HK-2 (cell line): ENCODE measurements around the gene CCDC182.

ENCODE experiments used
- DNase-seq: peaks from one replicate; pipeline ENCODE4 v3.0.0-alpha.2; 2018; ENCODE audit not compliant: unreplicated experiment

Gene CCDC182

DNA sequence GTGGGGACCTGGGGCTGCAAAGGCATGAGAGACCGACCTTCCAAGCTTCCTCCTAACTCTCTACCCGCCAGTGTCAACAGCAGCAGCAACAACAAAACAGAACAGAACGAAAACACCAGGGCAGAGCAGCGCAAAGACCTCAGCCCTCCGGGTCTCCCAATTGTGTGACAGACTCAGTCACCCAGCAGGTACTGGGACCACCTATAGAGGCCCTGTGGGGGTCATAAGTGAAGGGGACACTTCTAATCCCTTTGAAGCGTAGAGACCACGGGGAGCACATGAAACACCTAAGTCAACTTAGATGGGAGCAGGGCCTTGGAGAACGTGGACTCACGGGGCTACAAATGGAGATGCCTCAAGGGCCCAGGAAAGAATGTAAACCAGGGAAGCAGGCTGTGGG lies 12.6 kb upstream of the CCDC182 start:
- DNase-seq, result no peak

DNA sequence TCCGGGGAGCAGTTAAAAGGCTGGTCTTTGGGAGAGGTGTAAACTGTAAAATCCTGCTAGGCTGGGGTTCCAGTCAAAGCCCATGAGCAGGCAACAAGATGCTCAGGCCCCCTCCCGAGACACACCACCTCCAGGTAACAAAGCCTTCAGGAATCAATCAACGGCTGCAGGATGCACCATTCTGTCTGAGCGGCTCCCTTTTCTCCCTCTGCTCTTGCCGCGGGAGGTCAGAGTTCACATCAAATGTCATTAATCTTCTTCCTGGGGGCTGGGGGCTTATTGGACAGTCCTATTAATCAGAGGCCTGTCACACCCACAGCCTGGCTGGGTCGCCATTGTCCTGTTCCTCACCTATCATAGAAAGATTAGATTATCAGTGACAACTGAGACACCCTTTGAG lies 11.9 kb upstream of the CCDC182 start:
- DNase-seq, result no peak

DNA sequence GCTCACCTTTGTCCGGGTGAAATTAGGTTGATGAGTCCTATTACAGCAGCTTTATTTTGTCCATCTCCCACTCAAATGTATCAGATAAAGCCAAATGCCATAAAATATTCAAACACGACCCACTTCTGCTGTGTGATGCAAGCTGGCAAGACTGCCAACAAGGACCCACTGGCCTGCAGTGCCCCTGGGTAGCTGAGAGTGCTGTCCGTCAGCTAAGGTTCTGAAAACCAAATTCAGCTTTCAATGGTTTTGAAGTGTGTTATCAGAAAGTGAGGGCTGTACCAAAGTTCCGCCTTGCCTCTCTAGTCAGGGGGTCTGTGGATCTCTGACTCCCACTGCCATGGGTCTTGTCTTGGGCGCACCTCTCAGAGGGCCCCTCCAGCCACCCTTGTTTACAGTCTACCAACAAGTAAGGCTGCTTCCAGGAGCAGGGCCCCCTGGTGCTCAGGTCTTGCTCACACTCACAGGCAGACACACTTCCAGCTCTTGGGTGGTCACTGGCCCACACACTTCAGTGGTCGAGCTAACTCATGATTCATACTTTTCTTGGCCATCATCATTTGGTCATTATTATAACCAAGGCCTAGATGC lies 10.5 kb upstream of the CCDC182 start:
- DNase-seq, result no peak

DNA sequence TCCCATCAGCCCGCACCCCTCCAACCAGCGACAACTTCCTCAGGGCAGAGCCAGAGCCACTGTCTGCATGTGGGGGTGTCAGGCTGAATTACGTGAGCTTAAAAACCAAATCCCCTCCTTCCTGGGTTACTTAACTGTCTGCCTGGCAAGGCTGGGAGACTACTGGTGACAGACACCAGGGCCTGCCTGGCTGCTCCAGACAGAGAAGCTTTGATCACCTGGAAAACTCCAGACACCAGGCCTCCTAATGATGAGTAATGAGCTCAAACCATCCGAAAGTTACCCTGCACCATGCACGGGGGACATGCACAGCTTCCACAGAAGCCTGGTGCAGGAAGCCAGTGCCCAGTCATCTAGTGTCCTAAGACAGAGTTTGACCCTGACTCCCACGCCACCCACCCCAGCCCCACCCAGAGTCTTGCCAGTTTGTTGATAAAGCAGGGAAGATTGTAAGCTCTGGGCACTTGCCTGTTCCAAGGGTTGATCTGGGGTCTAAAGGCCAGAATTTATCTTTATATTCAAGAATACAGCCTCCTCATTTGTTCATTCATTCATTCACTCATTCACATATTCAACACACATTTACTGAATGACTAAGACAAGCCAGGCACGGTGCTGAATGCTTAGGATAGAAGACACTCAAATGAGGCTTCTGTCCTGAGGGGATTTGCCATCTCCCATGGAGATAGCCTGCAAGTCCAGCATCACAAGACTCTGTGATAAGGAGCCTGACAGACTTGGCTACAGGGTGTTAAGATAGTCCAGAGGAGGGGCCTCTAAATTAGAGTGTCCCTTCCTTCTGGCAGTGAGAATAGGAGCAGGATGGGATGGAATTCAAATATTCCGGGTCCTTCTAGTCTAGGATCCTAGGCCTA lies 7.2 kb upstream of the CCDC182 start:
- DNase-seq, result no peak

DNA sequence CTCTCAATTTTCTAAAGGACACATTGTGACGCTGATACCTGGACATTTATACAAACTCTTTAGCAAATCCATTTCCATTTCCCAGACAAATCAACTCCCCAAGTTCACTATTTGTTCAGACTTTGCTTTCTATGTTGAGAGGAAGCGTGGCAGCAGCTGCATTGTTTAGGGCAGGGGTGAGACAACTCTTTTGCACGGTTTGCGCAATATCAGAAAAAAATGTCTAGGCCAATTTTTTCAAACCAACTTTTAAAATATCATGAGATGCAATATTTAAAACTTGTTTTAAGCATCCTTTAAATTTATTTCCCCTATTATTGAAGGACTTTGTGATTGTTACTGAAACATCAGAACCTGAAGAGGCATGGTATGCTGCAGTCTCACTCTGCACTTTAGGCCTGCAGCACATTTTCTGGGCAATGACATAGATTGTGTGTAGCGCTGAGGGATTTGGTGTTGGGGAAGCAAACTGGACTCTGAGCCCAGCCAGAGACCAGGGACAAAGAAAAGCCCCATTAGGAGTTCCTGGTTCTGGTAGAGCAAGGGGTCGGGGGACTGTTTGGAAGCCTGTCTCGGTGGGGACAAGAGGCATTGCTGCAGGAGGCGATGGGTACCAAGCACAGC lies 6.4 kb upstream of the CCDC182 start:
- DNase-seq, result no peak

DNA sequence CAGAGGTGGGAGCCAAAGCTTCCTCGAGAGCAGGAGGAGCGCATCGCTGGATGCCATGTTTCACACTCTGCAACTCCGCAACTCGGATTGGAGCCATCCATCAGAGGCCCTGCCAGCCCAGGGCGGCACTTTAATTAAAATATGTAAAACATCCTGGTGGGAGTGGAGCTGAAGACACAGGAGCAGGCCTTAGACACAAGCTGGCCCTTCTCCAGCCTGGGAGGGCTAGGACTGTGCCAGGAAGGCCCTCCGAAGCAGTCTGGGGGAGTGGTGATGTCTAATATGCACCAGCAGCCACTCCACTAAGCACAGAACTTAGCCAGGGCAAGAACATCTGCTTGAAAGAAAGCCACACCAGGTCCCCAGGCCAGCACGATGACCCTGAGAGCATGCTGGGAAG lies 5.8 kb upstream of the CCDC182 start:
- DNase-seq, result no peak

DNA sequence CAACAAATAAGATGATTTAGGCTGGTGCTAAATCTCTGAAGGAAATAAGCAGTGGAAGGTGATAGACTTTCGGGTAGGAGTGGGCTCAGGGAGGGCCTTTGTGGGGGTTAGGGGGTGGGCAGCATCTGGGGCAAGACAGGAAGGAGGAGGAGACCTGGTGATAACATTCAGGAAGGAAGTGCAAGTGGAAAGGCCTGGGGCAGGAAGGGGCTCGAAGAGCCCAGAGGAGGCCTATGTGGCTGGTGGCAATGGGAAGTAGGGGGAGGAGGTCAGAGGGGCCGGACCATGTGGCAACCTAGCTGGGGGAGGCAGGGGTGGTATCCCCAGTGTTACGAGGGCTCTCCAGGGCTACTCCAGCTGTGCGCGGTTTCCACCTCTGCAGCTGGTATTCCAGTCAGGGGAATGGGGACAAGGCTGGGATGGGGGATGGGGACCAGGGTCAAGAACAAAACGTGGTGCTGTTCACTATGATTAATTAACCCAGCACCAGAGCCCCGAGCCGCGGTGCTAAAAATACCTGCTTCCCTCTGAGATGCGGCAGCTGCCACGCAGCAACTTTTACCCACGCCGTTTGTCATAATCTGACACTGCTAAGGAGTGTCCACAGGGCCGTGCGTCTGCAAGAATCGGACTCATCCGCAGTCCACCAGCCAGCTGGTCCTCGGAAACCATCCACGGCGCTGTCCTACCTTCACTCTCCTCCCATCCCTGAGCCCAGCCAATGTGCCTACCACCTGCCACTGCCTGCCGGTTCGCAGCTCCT lies 5.2 kb upstream of the CCDC182 start:
- no peak for DNase-seq

DNA sequence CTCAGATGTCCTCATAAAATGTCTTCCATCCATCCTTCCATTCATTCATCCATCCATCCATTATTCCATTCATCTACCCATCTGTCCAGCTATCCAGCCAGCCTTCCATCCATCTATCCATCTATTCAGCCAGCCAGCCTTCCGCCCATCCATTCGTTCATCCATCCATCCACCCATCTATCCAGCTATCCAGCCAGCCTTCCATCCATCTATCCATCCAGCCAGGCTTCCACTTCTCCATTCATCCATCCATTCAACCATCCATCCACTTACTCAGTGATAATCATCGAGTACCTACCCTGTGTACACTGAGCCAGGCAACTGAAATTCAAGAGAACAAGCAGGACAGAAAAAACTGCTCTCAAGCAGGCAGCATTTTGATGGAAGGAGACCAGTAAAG lies 4.6 kb upstream of the CCDC182 start:
- no peak for DNase-seq

DNA sequence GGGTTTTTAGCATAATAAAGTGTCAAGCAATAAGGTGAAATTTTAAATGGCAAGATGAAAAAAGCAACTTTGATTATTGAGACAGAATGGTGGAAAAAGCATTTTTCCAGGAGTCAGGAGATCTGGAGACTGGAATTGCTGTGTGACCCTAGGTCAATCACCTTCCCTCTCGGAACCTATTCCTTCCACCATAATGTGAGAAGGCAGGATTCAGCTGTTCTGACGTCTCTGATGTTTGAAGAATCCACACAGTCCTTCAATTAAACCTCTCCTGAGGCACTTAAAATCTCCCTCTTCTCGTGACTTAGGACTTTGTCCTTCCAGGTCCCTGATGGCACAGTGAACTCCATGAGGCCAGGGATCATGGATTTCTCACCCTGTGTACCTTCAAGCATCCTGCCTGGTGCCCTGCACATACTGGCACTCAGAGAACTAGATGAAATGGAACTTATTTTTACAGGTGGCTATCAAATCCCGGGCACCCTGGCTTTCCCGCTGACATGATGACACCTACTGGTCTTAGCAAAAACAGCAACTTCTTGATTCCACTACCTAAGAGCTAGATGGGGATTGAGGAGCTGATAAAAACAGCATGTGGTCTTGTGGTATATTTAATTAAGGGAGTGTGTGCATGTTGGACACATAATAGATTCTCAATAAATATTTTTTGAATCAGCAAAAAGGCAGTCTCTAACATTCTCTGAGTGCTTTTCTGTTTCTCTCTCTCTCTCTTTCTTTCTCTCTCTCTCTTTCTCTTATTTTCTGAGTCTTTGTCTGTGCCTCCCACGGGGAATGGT lies 2.3 kb upstream of the CCDC182 start:
- DNase-seq, result peak; percentile 35

DNA sequence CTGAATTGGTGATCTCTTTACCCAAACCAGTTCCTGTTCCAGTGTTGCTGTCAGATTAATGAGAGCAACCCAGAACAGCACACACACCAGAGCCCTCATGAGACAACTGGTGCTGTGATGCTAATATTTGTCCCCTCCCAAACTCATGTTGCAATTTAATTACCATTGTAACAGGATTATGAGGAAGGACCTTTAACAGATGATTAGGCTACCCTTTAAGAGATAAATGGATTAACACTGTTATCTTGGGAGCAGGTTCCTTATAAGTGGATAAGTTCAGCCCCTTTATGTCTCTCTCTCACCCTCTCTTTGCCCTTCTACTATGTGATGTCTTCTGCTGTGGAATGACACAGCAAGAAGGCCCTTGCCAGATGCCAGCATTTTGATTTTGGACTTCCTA lies 1.1 kb upstream of the CCDC182 start:
- no peak for DNase-seq

DNA sequence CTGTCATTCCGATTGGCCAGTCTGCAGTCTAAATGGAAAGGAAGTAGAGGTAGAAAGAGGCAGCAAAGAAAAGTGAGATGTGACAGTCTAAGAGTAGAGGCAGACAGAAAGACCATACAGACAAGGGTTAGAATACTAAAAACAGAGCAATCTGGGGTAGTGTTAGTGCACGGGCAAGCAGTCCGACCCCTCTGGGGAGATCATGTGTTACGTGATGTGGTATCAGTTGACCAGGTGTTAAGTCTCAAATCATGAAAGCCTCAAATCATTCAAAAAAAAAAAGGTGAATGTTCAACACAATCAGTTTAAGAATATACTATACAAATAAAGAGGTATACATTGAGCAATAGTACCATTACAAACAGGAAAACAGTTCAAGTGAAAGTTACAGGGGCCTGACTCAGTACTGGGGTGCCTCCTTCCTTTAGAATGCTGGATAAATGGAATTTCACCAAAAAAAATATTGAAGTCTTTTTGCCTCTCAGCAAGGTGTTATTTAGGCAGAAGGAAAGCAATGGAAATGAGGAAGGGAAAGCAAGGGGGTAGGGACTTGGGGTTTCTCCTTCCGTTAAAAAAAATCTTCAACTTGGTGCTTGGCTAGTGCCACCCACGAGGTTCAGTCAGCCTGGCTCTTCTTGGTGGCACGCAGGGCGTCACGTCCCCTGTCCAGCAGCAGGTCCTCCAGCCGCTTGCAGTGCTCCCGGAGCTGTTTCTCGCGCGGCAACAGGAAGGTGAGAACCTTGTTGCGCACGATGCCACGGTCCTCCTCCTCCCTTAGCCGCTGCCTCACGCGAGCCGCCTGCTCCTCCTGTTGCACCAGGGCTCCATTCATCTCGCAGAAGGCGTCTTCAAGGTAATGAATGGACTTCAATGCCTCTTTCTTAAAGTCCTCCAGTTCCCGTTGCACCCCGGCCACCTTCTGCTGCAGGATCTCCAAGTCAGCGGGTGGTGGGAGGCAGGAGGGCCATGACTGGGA lies 616 bp downstream of the CCDC182 start:
- DNase-seq, result no peak

DNA sequence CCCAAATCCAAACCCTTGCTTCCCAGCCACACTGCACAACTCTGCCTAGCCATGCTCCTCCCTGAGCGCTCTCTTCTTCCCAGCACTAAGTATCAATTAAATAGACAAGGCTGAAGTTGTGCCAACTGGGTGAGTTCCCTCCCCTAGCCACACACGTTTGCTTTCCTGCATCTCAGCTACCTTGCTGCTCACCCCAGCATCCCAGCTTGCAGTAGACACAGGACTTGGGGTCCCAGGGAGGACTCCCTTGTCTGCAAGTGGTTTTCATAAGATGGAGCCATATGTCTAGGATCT lies 4.9 kb downstream of the CCDC182 start:
- no peak for DNase-seq

DNA sequence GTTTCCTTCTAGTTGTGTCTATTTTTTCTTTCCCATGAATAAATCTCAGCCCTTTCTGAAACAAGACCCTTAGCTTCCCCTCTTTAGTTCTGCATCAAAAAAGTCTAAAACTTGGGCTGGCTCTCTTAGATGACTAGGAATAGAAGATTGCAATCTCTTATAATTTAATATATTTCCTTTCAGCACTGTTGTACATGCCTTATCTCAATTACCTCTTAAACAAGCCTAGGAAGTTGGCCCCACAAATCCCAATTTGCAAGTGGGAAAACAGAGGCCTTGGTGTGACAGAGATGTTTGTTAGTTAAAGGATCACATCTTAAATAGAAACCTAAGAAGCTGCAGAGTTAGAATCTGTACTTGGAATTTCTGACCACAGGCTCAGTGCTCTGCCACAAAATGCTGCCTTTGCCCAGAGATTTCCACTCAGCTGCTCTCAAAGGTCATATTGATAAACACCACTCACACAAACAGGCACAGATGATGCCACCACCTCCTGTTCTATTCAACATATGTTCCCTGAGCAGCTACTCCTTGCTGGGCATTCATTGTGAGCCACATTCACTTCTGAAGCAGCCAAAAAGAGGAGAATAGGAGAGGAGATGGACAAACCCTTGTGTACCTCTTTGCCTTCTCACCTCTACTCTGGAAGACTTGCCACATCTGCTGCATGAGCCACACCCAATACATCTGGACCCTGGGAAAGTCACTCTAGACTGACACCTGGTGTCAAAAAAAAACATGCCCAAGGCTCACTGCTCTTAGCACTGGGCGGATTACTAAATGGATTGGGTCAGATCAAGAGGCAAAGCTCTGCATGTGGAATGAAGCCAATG lies 5.5 kb downstream of the CCDC182 start:
- no peak for DNase-seq

DNA sequence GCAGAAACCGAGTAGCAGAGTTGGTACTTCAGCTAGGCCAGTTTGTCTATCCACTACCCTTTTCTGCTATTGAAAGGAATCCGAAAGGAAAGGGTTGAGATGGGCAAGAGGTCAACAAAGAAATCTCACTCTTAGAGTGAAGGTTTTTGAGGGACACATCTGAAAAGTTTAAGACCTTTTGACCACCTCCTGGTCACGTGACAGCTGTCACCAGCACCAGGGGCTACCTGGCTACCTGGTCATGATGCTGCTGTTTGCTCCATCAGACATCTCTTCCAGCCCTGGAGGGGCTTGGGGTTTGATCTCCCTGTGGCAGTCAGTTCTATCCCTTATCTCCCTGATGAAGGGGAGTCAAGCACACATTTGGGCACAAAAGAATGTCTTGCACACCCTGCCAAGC lies 7.6 kb downstream of the CCDC182 start:
- DNase-seq, result no peak

DNA sequence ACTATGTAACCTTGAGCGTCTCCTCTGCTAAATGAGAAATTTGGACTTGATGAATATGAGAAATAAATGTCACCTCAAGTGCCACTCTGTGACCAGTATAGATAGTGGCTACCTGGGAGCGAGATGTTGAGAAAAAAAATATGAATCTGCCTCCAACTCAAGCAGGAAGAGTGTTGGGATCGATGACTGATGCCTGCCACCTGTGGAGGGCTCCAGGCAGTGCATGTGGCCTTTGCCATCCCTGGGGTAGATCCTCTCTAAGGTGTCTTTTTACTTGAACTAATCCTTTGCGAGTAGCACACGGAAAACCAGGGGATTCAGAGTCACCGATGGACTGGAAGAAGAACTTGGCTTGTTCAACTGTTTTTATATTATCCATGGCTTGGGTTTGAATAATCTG lies 9.4 kb downstream of the CCDC182 start:
- peak; percentile 18 for DNase-seq

DNA sequence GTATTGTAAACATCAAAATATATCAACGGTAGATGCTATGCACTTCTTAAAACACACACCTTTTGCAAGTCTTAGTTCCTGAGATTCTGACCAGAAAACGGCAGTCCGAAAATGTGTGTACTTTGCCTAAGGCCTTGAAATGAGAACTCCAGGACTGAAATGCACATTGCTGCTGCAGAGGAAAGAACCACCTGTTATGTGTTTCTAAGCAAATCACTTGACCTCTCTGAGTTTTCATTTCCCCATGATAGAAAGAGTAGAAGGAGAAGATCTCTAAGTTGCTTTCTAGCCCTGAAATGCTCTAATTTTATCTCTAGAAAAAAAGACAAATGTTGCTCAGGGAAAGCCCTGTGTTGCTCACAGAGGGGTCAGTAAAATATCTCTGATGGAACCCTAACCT lies 9.9 kb downstream of the CCDC182 start:
- no peak for DNase-seq

DNA sequence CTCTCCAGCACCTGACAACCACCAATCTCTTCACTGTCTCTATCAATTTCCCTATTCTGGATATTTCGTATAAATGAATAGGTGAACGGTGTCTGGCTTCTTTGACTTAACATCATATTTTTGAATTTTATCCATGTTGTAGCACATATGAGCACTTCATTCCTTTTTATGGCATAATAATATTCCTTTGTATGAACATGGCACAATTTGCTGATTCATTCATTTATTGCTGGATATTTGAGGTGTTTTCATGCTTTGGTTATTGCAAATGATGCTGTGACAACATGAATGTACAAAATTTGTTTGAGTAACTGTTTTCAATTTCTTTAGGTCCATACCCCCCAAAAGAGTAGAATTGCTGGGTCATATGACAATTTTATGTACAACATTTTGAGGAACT lies 12.0 kb downstream of the CCDC182 start:
- DNase-seq, result no peak

DNA sequence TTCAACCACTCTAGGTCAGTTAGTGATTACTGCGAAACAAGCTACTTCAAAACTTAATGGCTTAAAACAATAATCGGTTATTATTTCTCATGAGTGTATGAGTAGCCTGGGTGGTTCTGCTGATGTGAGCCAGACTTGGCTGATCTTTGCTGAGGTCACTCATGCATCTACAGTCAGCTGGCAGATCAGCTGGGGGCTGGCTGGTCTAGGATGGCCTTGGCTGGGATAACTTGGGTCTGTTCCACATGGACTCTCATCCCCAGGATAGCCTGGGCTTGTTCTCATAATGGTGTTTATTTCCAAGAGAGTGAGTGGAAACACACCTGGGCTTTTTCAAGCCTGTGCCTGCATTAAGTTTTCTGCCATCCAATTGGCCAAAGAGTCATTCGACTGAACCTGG lies 13.0 kb downstream of the CCDC182 start:
- no peak for DNase-seq

DNA sequence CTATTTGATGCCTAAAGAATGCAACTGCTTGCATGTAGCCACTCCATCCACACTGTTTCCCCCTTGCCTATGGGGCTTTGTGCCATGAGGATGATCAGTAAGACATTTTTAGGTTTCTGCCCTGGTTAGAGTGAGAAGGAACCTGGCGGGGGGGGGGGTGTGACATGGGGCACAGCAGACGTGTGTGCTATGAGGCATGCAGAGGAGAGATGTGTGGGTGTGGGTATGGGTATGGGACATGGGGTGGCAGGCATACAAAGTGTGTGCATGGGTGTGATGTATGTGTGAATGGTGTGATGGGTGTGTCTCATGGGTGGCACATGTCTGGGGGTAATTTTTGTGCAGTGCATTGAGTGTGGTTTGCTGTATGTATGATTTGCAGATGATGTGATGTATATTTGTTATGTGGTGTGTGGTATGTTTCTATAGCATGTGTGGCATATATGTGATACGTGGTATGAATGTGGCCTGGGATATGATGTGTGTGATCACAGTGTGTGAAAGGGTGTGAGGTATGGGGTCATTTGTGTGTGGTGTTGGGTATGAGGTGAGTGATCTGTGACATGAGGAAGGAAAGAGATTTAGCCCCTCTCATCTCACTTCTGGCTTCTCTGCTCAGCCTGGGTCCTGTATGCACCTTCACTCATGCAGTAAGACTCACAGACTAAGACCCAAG lies 14.9 kb downstream of the CCDC182 start:
- DNase-seq, result no peak
